EH (cell line): ENCODE results near the gene B4GALT2.

Experiments used
- DNase-seq: peaks from one replicate; pipeline ENCODE4 v3.0.0-alpha.2; 2015; ENCODE audit warnings: low read depth

The B4GALT2 gene

GRCh38 chr1:43969746-43970466 lies 9.1 kb upstream of the B4GALT2 start, which contains the start of gene DPH2:
Gene DPH2 (plus strand): TSS chr1:43970010. CDS start chr1:43970176, 166 bp downstream.
- DNase-seq = peak; percentile 98

GRCh38 chr1:43970502-43970901 lies 8.5 kb upstream of the B4GALT2 start:
- no peak for DNase-seq

GRCh38 chr1:43970911-43971310 lies 8.1 kb upstream of the B4GALT2 start:
- DNase-seq = no peak

DNA sequence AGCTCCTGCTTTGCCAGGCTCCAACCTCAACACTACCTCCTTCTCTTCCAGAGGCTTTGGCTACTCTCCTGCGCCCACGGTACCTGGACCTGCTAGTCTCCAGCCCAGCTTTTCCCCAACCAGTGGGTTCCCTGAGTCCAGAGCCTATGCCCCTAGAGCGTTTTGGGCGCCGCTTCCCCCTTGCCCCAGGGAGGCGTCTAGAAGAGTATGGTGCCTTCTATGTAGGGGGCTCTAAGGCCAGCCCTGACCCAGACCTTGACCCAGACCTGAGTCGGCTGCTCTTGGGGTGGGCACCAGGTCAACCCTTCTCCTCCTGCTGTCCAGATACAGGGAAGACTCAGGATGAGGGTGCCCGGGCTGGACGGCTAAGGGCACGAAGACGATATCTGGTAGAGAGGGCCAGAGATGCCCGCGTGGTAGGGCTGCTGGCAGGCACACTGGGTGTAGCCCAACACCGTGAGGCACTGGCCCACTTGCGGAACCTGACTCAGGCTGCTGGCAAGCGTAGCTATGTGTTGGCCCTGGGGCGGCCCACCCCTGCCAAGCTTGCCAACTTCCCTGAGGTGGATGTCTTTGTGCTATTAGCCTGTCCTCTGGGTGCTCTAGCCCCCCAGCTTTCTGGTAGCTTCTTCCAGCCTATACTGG lies 7.6 kb upstream of the B4GALT2 start:
- no peak for DNase-seq

GRCh38 chr1:43973981-43974442 lies 5.0 kb upstream of the B4GALT2 start:
- DNase-seq = peak; percentile 22

- DNase-seq = peak; percentile 93
Measured at GRCh38 chr1:43974443-43975248, 4.4 kb upstream of the B4GALT2 start, which contains the start of gene ATP6V0B. Gene ATP6V0B (plus strand): TSS chr1:43974960. CDS start chr1:43975041, 81 bp downstream.

DNA sequence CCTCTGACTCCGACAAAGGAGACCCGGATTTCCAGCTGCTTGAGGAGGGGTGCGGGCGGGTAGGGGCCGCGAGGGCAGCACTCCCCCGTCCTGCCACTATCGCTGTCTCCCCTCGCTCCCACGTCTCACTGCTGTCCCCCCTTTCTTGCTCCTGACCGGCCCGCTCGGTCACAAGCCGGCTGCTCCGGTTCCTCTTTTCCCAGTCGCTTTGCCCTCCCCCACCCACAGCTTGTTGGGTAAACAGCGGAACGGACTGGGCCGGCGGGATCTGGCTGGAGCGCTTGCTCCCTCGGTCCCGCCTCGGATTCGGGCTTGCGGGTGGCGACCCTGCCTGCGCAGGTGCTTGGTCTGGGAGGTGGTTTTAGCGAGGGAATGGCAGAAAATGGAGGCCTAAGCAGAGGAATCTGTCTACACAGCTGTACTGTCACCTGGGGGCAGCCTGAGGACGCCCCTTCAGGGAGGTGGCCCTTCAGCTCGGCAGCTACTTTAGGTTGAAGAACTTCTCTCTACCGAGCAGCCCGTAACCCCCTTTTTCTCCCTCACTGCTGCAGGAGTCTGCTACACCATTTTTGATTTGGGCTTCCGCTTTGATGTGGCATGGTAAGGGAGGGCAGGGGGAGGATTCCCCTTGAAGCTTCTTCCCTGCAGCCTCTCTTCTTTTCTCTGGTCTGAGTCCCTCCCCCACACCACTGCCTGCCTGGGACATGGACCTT lies 3.6 kb upstream of the B4GALT2 start:
- DNase-seq = peak; percentile 37

- no peak for DNase-seq
Measured at GRCh38 chr1:43976045-43976444, 3.0 kb upstream of the B4GALT2 start.

DNA sequence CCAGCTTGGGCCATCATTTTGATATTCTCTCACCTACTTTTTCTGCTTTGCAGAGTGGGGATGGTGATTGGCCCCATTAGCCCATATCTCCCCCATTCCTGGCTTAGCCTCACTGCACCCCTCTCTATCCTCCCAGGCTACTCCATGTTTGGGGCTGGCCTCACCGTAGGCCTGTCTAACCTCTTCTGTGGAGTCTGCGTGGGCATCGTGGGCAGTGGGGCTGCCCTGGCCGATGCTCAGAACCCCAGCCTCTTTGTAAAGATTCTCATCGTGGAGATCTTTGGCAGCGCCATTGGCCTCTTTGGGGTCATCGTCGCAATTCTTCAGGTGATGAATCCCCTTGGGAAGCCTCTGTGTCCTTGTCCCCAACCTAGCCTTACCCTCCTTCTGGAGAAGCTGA lies 2.1 kb upstream of the B4GALT2 start:
- DNase-seq = no peak

DNA sequence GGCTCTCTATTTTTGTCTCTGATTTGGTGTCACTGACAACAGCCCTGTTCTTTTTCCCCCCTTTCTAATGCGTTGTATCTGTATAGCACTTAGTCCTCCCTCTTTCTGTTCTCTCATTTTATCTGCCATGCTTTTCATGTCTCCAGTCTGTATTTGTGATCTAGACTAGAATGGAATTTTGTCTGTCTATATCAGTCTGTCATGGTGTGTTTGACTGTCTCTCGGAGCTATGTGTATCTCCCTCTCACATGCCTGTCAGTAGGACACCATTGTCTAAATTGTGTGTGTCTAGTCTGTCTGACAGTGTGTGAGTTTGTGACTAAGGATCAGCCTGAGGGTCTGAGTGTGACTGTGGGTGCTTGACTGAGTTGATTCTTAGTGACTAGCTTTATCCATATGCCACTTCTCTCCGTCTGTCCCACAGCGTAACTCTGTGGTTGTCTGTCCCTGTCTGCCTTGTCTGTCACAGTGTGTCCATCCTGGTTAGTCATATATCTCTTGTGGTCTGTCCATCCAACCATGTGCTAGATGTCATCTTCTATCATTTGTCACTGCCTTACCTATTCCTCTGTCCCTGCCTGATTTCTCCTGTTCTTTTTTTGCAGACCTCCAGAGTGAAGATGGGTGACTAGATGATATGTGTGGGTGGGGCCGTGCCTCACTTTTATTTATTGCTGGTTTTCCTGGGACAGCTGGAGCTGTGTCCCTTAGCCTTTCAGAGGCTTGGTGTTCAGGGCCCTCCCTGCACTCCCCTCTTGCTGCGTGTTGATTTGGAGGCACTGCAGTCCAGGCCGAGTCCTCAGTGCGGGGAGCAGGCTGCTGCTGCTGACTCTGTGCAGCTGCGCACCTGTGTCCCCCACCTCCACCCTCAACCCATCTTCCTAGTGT lies 1.4 kb upstream of the B4GALT2 start:
- no peak for DNase-seq

DNA sequence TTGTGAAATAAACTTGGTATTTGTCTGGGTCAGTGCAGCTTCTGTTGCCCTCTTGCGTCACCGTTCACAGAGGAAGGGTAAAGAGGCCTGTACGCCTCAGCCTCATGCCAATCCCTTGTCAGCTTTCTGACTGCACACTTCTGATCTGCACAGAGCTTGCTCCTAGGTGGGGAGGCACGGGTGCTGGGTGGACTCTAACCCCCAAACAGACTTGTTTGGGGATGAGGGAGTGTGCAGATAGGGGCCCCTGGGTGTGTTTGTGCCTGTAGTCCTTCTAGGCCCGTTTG lies 803 bp upstream of the B4GALT2 start:
- DNase-seq = no peak

GRCh38 chr1:43979261-43979527 lies 184 bp downstream of the B4GALT2 start:
- peak; percentile 15 for DNase-seq

DNA sequence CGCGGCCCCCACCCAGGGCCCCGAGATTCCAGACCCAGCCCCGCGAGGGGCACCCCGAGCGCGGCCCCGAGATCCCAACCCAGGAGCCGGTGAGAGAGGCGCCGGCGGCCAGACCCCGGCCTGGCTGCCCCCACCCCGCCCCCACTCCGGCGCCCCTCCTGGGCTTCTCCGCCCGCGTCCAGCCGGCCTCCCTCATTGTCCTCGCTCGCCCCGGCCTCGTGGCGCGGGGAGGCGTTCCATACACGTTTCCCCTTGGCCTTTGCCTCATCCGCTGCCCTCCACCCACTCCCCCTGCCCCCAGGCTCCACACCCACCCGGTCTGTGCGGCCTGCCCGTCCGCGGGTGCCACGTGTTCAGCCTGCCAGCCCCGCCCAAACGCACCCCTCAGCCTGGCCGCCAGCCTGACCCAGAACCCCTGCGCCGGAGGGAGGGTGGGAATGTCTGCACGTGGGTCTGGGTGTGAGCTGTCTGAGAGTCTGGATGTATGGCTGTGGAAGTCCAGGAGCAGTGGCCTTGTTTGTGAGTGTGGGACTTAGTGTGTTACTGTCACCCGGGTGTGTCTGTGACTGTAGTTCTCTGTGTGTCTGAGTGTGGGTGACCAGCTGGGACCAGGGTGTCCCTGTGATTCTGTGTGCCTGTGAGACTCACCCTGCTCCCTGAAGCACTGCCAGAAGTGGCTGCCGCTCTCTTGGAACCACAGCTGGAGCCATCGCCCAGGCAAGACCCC lies 681 bp downstream of the B4GALT2 start:
- DNase-seq = peak; percentile 69

DNA sequence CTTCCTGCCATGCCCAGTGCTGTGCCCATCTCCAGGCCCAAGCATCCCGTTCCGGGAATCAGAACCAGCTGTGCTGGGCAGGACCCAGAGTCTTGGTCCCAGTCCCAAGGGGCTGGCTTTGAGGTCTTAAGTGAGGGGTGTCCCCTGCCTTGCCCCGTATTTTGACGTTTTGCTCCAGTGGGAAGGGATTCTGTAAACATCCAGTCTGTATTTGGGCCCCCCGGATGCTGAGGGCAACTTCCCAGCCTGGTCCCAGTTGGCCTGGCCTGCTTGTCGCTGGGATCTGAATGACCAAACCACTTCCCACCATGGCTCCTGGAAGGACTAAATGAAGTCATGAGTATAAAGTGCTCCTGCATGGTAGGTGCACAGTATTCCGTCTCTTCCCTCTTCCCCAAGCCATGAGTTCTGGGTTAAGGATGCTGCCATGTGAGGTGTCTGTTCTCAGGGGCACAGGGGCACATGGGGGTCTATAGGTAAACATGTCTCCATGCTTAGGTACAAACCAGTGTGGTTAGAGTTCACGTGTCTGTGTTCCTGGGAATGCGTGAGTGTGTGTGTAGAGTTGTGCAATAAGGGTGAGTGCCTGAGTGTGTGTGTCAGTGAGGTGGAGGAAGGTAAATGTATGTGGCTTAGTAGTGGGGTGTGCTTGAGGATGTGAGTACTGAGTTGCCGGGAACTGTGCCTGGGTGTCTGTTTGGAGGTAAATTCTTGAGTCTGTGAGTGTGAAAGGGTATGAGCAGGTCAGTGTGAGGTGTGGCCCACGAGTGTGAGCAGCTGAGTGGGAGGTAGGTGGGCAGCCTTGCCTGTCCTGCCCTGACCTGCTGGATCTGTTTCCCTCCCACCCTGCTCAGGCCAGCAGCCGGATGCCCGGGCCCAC lies 1.5 kb downstream of the B4GALT2 start:
- peak; percentile 46 for DNase-seq

DNA sequence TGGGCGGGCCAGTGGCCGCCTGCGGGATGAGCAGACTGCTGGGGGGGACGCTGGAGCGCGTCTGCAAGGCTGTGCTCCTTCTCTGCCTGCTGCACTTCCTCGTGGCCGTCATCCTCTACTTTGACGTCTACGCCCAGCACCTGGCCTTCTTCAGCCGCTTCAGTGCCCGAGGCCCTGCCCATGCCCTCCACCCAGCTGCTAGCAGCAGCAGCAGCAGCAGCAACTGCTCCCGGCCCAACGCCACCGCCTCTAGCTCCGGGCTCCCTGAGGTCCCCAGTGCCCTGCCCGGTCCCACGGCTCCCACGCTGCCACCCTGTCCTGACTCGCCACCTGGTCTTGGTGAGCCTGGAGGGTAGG lies 2.1 kb downstream of the B4GALT2 start:
- DNase-seq = no peak

DNA sequence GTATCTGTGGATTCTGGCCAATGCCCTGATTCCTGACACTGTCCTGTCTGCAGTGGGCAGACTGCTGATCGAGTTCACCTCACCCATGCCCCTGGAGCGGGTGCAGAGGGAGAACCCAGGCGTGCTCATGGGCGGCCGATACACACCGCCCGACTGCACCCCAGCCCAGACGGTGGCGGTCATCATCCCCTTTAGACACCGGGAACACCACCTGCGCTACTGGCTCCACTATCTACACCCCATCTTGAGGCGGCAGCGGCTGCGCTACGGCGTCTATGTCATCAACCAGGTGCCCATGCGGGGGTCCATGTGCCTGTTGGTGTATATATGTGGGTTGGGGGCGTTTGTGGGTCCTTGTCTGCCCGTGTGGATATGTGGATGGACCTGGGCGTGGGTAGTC lies 2.6 kb downstream of the B4GALT2 start:
- no peak for DNase-seq

- DNase-seq = no peak
Measured at GRCh38 chr1:43982241-43982640, 3.2 kb downstream of the B4GALT2 start.

- DNase-seq = no peak
Measured at GRCh38 chr1:43982808-43983207, 3.8 kb downstream of the B4GALT2 start.

- DNase-seq = no peak
Measured at GRCh38 chr1:43983253-43983899, 4.4 kb downstream of the B4GALT2 start.
